ENCODE data around the gene RPS3. TPM values are rescaled to one million over a fixed set of nuclear protein-coding genes. Genes with fewer than 3 reads are reported as not detected.
A peak's percentile ranks its signal among the peaks of the same experiment; 100 is the strongest.

The RPS3 gene
- total RNA-seq, 2 donors from 2014 or later = 921 to 1,114 TPM

GRCh38 chr11:75421902-75422247 is 22.6 kb downstream of the RPS3 start:
- H3K36me3 ChIP-seq (replicated peaks in 1 of 2; ENCODE audit: insufficient read depth in 1 of 2, low read depth in 2 of 2) = no peaks in the 10 kb centered on the region
- H3K4me3 ChIP-seq = no peak overlapping the region
- no peaks in the 10 kb centered on the region for H3K9me3 ChIP-seq
- intact Hi-C loops (cut with DNase I) = no loop called here
- 30 to 35% methylated on average over 2 of the region's 2 CpGs for WGBS, 2 donors
- H3K27ac ChIP-seq = peak overlapping the region; percentile 15 to 51 (median 42)
- no peak for TF ChIP-seq POLR2A (IDR thresholded peaks at IDR 0.05)
- no peak for DNase-seq
- no peak for ATAC-seq
- H3K4me1 ChIP-seq = peaks cover 25% of the 10 kb centered on the region
- H3K27me3 ChIP-seq = no peaks in the 10 kb centered on the region

- WGBS, 2 donors = 39 to 59% methylated on average over 8 to 15 of the region's 15 CpGs
- intact Hi-C loops (cut with DNase I) = no loop called here
- DNase-seq = peak; percentile 41 to 73 (median 58)
- Histone ChIP-seq H3K27ac (peak overlapping the region; percentile 15 to 54 (median 46)), H3K9me3 (no peaks in the 10 kb centered on the region), H3K4me3 (no peak overlapping the region), H3K4me1 (peaks cover 25% of the 10 kb centered on the region), H3K27me3 (no peaks in the 10 kb centered on the region), H3K36me3 (replicated peaks in 1 of 2; ENCODE audit: insufficient read depth in 1 of 2, low read depth in 2 of 2) (no peaks in the 10 kb centered on the region)
- peak; percentile 75 for ATAC-seq
- no peak for TF ChIP-seq POLR2A (IDR thresholded peaks at IDR 0.05)
Observed at GRCh38 chr11:75422248-75423231, 23.2 kb downstream of the RPS3 start.

- Histone ChIP-seq H3K27me3 (no peaks in the 10 kb centered on the region), H3K27ac (no peak overlapping the region), H3K36me3 (replicated peaks in 1 of 2; ENCODE audit: insufficient read depth in 1 of 2, low read depth in 2 of 2) (no peaks in the 10 kb centered on the region), H3K4me3 (no peak overlapping the region), H3K9me3 (no peaks in the 10 kb centered on the region), H3K4me1 (peaks cover 27% of the 10 kb centered on the region)
- no peak for TF ChIP-seq POLR2A (IDR thresholded peaks at IDR 0.05)
- TF ChIP-seq, protein P1, sequence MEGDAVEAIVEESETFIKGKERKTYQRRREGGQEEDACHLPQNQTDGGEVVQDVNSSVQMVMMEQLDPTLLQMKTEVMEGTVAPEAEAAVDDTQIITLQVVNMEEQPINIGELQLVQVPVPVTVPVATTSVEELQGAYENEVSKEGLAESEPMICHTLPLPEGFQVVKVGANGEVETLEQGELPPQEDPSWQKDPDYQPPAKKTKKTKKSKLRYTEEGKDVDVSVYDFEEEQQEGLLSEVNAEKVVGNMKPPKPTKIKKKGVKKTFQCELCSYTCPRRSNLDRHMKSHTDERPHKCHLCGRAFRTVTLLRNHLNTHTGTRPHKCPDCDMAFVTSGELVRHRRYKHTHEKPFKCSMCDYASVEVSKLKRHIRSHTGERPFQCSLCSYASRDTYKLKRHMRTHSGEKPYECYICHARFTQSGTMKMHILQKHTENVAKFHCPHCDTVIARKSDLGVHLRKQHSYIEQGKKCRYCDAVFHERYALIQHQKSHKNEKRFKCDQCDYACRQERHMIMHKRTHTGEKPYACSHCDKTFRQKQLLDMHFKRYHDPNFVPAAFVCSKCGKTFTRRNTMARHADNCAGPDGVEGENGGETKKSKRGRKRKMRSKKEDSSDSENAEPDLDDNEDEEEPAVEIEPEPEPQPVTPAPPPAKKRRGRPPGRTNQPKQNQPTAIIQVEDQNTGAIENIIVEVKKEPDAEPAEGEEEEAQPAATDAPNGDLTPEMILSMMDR (IDR thresholded peaks at IDR 0.05) = no peak
- DNase-seq = no peak
- 85 to 88% methylated on average over 4 to 7 of the region's 9 CpGs for WGBS, 2 donors
- no peak for ATAC-seq
- intact Hi-C loops (cut with DNase I) = no loop called here
Observed at GRCh38 chr11:75423721-75424120, 24.4 kb downstream of the RPS3 start.

- intact Hi-C loops (cut with DNase I) = no loop called here
- H3K9me3 ChIP-seq = peaks cover 0 to under 1% (median 0%) of the 10 kb centered on the region in 3 donors
- H3K27ac ChIP-seq = no peak overlapping the region
- TF ChIP-seq POLR2A (IDR thresholded peaks at IDR 0.05) = no peak
- TF ChIP-seq, protein P1 (IDR thresholded peaks at IDR 0.05) = no peak
- H3K36me3 ChIP-seq (replicated peaks in 1 of 2; ENCODE audit: insufficient read depth in 1 of 2, low read depth in 2 of 2) = no peaks in the 10 kb centered on the region
- no peak for ATAC-seq
- 94 to 95% methylated on average over 1 of the region's 1 CpG for WGBS, 2 donors
- H3K4me1 ChIP-seq = peaks cover 33% of the 10 kb centered on the region
- DNase-seq = no peak
- H3K27me3 ChIP-seq = no peaks in the 10 kb centered on the region
- H3K4me3 ChIP-seq = no peak overlapping the region
Observed at GRCh38 chr11:75424396-75424795, 25.1 kb downstream of the RPS3 start.

DNA sequence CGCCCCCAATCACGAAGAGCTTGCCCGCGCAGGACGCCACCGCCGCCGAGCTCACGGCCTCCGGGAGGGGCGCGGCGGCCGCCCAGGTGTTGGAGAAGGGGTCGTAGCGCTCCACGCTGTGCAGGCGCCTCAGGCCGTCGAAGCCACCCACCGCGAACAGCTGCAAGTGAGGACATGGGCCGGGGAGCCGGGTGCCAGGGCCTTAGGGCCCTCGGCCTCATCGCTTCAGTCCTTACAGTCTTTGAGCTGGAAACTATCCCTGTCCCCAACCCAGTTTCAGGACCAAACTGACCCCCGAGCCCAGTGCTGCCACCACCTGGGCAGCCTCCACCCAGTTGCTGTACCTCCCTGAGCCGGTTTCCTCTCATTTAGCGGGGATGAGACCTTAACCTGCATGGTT is 26.1 kb downstream of the RPS3 start:
- Histone ChIP-seq H3K4me1 (peaks cover 42% of the 10 kb centered on the region), H3K4me3 (no peak overlapping the region), H3K27ac (no peak overlapping the region), H3K27me3 (no peaks in the 10 kb centered on the region), H3K9me3 (peaks cover 0 to 4% (median 0%) of the 10 kb centered on the region in 3 donors), H3K36me3 (replicated peaks in 1 of 2; ENCODE audit: insufficient read depth in 1 of 2, low read depth in 2 of 2) (no peaks in the 10 kb centered on the region)
- DNase-seq = no peak
- TF ChIP-seq, protein P1 (IDR thresholded peaks at IDR 0.05) = no peak
- no peak for TF ChIP-seq POLR2A (IDR thresholded peaks at IDR 0.05)
- 83 to 92% methylated on average over 15 to 29 of the region's 29 CpGs for WGBS, 2 donors
- intact Hi-C loops (cut with DNase I) = no loop called here
- no peak for ATAC-seq
